ENCODE measurements around the gene POLD2.
"Not testable (repeated sequence)": the region's sequence is repeated elsewhere in the genome, so short reads cannot be mapped to it uniquely, and the experiment has no call there.

Gene POLD2

GRCh38 chr7:44126574-44126973 lies 3.2 kb upstream of the POLD2 start:
- WGBS (ENCODE audit: insufficient coverage) = 97% methylated on average over 3 of the region's 4 CpGs
- POLR2A ChIA-PET; H3K9me3 ChIP-seq (ENCODE audit: control extremely low read depth in 1 of 5, control insufficient read depth in 4 of 5, insufficient read depth in 2 of 5, low read depth in 1 of 5, low read length in 4 of 5); H3K4me3 ChIP-seq (ENCODE audit: control insufficient read depth in 1 of 7, extremely low read depth in 1 of 7, insufficient read depth in 4 of 7, low read depth in 2 of 7, low read length in 6 of 7); H3K27ac ChIP-seq (ENCODE audit: insufficient read depth in 1 of 2, low read depth in 1 of 2, low read length in 2 of 2, poor library complexity in 1 of 2, severe bottlenecking in 2 of 2); H3K36me3 ChIP-seq (ENCODE audit: control insufficient read depth in 4 of 4, insufficient read depth in 4 of 4, low read length in 3 of 4); DNase-seq; H3K27me3 ChIP-seq (replicated peaks in 2 of 5; ENCODE audit: control insufficient read depth in 4 of 5, insufficient read depth in 5 of 5, low read length in 4 of 5): not testable (repeated sequence)
- CTCF ChIA-PET = interaction anchor here (1.4 kb wide), 1 partner anchor 16 kb away, joined by 3 read pairs; no protein-coding TSS in a partner anchor
- H3K4me1 ChIP-seq (ENCODE audit: control extremely low read depth in 1 of 4, control insufficient read depth in 4 of 4, insufficient read depth in 4 of 4, low read length in 3 of 4) = peaks cover 10 to 38% (median 21%) of the 10 kb centered on the region in 4 experiments

- WGBS (ENCODE audit: insufficient coverage) = 100% methylated on average over 1 of the region's 6 CpGs
- Histone ChIP-seq H3K4me1 (ENCODE audit: control extremely low read depth in 1 of 4, control insufficient read depth in 4 of 4, insufficient read depth in 4 of 4, low read length in 3 of 4) (peaks cover 10 to 41% (median 21%) of the 10 kb centered on the region in 4 experiments), H3K36me3 (ENCODE audit: control insufficient read depth in 4 of 4, insufficient read depth in 4 of 4, low read length in 3 of 4) (peaks cover 0 to 23% (median 10%) of the 10 kb centered on the region in 4 experiments), H3K9me3 (ENCODE audit: control extremely low read depth in 1 of 5, control insufficient read depth in 4 of 5, insufficient read depth in 2 of 5, low read depth in 1 of 5, low read length in 4 of 5) (peaks cover 0 to 6% (median 3%) of the 10 kb centered on the region in 5 experiments), H3K27ac (ENCODE audit: insufficient read depth in 1 of 2, low read depth in 1 of 2, low read length in 2 of 2, poor library complexity in 1 of 2, severe bottlenecking in 2 of 2) (no peak overlapping the region), H3K4me3 (ENCODE audit: control insufficient read depth in 1 of 7, extremely low read depth in 1 of 7, insufficient read depth in 4 of 7, low read depth in 2 of 7, low read length in 6 of 7) (no peak overlapping the region), H3K27me3 (replicated peaks in 2 of 5; ENCODE audit: control insufficient read depth in 4 of 5, insufficient read depth in 5 of 5, low read length in 4 of 5) (no peaks in the 10 kb centered on the region)
- no peak for DNase-seq
- POLR2A ChIA-PET = interaction anchor here (0.7 kb wide), 1 partner anchor 1856 kb away, joined by 3 read pairs; no protein-coding TSS in a partner anchor
- CTCF ChIA-PET = interaction anchor here (1.0 kb wide), 1 partner anchor 15 kb away, joined by 3 read pairs; no protein-coding TSS in a partner anchor
These were observed 1.5 kb upstream of the POLD2 start for GRCh38 chr7:44124822-44125202.

GRCh38 chr7:44122529-44122928 lies 819 bp downstream of the POLD2 start:
- peak overlapping the region in 1 of 2 experiments; percentile 82 for H3K27ac ChIP-seq (ENCODE audit: insufficient read depth in 1 of 2, low read depth in 1 of 2, low read length in 2 of 2, poor library complexity in 1 of 2, severe bottlenecking in 2 of 2)
- peak overlapping the region in 6 of 7 experiments; percentile 62 to 91 (median 83) for H3K4me3 ChIP-seq (ENCODE audit: control insufficient read depth in 1 of 7, extremely low read depth in 1 of 7, insufficient read depth in 4 of 7, low read depth in 2 of 7, low read length in 6 of 7)
- ChIA-PET POLR2A (no interaction called here), CTCF (interaction anchor here (0.9 to 1.1 kb wide), 4 partner anchors 9 to 23 kb away, joined by 3 to 4 read pairs (median 3); partner anchors contain the start of gene AEBP1)
- H3K27me3 ChIP-seq (replicated peaks in 2 of 5; ENCODE audit: control insufficient read depth in 4 of 5, insufficient read depth in 5 of 5, low read length in 4 of 5) = no peaks in the 10 kb centered on the region
- peaks cover 0 to 4% (median under 1%) of the 10 kb centered on the region in 5 experiments for H3K9me3 ChIP-seq (ENCODE audit: control extremely low read depth in 1 of 5, control insufficient read depth in 4 of 5, insufficient read depth in 2 of 5, low read depth in 1 of 5, low read length in 4 of 5)
- no peak for DNase-seq
- H3K4me1 ChIP-seq (ENCODE audit: control extremely low read depth in 1 of 4, control insufficient read depth in 4 of 4, insufficient read depth in 4 of 4, low read length in 3 of 4) = peaks cover 10 to 26% (median 19%) of the 10 kb centered on the region in 4 experiments
- H3K36me3 ChIP-seq (ENCODE audit: control insufficient read depth in 4 of 4, insufficient read depth in 4 of 4, low read length in 3 of 4) = peaks cover 2 to 41% (median 28%) of the 10 kb centered on the region in 4 experiments
- WGBS (ENCODE audit: insufficient coverage) = 75% methylated on average over 1 of the region's 1 CpG

- Histone ChIP-seq H3K4me1 (ENCODE audit: control extremely low read depth in 1 of 4, control insufficient read depth in 4 of 4, insufficient read depth in 4 of 4, low read length in 3 of 4) (peaks cover 10 to 26% (median 19%) of the 10 kb centered on the region in 4 experiments), H3K4me3 (ENCODE audit: control insufficient read depth in 1 of 7, extremely low read depth in 1 of 7, insufficient read depth in 4 of 7, low read depth in 2 of 7, low read length in 6 of 7) (peak overlapping the region in 2 of 7 experiments; percentile 87 to 91), H3K27ac (ENCODE audit: insufficient read depth in 1 of 2, low read depth in 1 of 2, low read length in 2 of 2, poor library complexity in 1 of 2, severe bottlenecking in 2 of 2) (no peak overlapping the region), H3K27me3 (replicated peaks in 2 of 5; ENCODE audit: control insufficient read depth in 4 of 5, insufficient read depth in 5 of 5, low read length in 4 of 5) (no peaks in the 10 kb centered on the region), H3K36me3 (ENCODE audit: control insufficient read depth in 4 of 4, insufficient read depth in 4 of 4, low read length in 3 of 4) (peaks cover 2 to 48% (median 31%) of the 10 kb centered on the region in 4 experiments), H3K9me3 (ENCODE audit: control extremely low read depth in 1 of 5, control insufficient read depth in 4 of 5, insufficient read depth in 2 of 5, low read depth in 1 of 5, low read length in 4 of 5) (no peaks in the 10 kb centered on the region)
- no peak for DNase-seq
- WGBS (ENCODE audit: insufficient coverage) = 97% methylated on average over 11 of the region's 12 CpGs
- POLR2A ChIA-PET = no interaction called here
- CTCF ChIA-PET = interaction anchor here (0.9 kb wide), 1 partner anchor 23 kb away, joined by 3 read pairs; no protein-coding TSS in a partner anchor
These were observed 1.5 kb downstream of the POLD2 start for GRCh38 chr7:44121761-44122420.

GRCh38 chr7:44120395-44120794 lies 3.0 kb downstream of the POLD2 start:
- no peaks in the 10 kb centered on the region for H3K27me3 ChIP-seq (replicated peaks in 2 of 5; ENCODE audit: control insufficient read depth in 4 of 5, insufficient read depth in 5 of 5, low read length in 4 of 5)
- H3K27ac ChIP-seq (ENCODE audit: insufficient read depth in 1 of 2, low read depth in 1 of 2, low read length in 2 of 2, poor library complexity in 1 of 2, severe bottlenecking in 2 of 2) = no peak overlapping the region
- peaks cover 10 to 26% (median 19%) of the 10 kb centered on the region in 4 experiments for H3K4me1 ChIP-seq (ENCODE audit: control extremely low read depth in 1 of 4, control insufficient read depth in 4 of 4, insufficient read depth in 4 of 4, low read length in 3 of 4)
- no peak overlapping the region for H3K4me3 ChIP-seq (ENCODE audit: control insufficient read depth in 1 of 7, extremely low read depth in 1 of 7, insufficient read depth in 4 of 7, low read depth in 2 of 7, low read length in 6 of 7)
- no peaks in the 10 kb centered on the region for H3K9me3 ChIP-seq (ENCODE audit: control extremely low read depth in 1 of 5, control insufficient read depth in 4 of 5, insufficient read depth in 2 of 5, low read depth in 1 of 5, low read length in 4 of 5)
- DNase-seq = no peak
- ChIA-PET CTCF (no interaction called here), POLR2A (no interaction called here)
- WGBS (ENCODE audit: insufficient coverage) = 100% methylated on average over 3 of the region's 6 CpGs
- H3K36me3 ChIP-seq (ENCODE audit: control insufficient read depth in 4 of 4, insufficient read depth in 4 of 4, low read length in 3 of 4) = peaks cover 2 to 63% (median 44%) of the 10 kb centered on the region in 4 experiments

GRCh38 chr7:44119829-44120380 lies 3.4 kb downstream of the POLD2 start:
- Histone ChIP-seq H3K27ac (ENCODE audit: insufficient read depth in 1 of 2, low read depth in 1 of 2, low read length in 2 of 2, poor library complexity in 1 of 2, severe bottlenecking in 2 of 2) (no peak overlapping the region), H3K4me1 (ENCODE audit: control extremely low read depth in 1 of 4, control insufficient read depth in 4 of 4, insufficient read depth in 4 of 4, low read length in 3 of 4) (peaks cover 10 to 26% (median 19%) of the 10 kb centered on the region in 4 experiments), H3K9me3 (ENCODE audit: control extremely low read depth in 1 of 5, control insufficient read depth in 4 of 5, insufficient read depth in 2 of 5, low read depth in 1 of 5, low read length in 4 of 5) (no peaks in the 10 kb centered on the region), H3K27me3 (replicated peaks in 2 of 5; ENCODE audit: control insufficient read depth in 4 of 5, insufficient read depth in 5 of 5, low read length in 4 of 5) (no peaks in the 10 kb centered on the region), H3K4me3 (ENCODE audit: control insufficient read depth in 1 of 7, extremely low read depth in 1 of 7, insufficient read depth in 4 of 7, low read depth in 2 of 7, low read length in 6 of 7) (no peak overlapping the region), H3K36me3 (ENCODE audit: control insufficient read depth in 4 of 4, insufficient read depth in 4 of 4, low read length in 3 of 4) (peaks cover 2 to 68% (median 49%) of the 10 kb centered on the region in 4 experiments)
- DNase-seq = no peak
- ChIA-PET POLR2A (interaction anchor here (0.8 kb wide), 1 partner anchor 12 kb away, joined by 4 read pairs; no protein-coding TSS in a partner anchor), CTCF (no interaction called here)
- 95% methylated on average over 8 of the region's 8 CpGs for WGBS (ENCODE audit: insufficient coverage)
